A549 (cell line): ENCODE results near the gene MAD1L1. TPM values are rescaled to one million over a fixed set of nuclear protein-coding genes. Genes with fewer than 3 reads are reported as not detected.

ENCODE experiments used
- ATAC-seq, 2 experiments: fragments of 200-7000 bp in 1 of 2; fragments of >200 bp in 1 of 2; cut with Nextera tagmentation in 1 of 2; cut with Tn5 transposase in 1 of 2; 3 replicates each; pipeline versions ENCODE4 v1.8.0 to v1.9.1; 2018 to 2020; ENCODE audit warnings: mild to moderate bottlenecking in 1 of 2, moderate library complexity in 1 of 2
- CTCF ChIA-PET: fragments of 300-600 bp; sonication (Branson Sonifier 250); formaldehyde crosslinking; extraction: SDS; loops from one replicate; lab custom pipeline; 2021; ENCODE audit warnings: antibody characterized with exemption, inconsistent platforms; lab: Yijun Ruan, JAX
- POLR2A ChIA-PET: fragments of 350-600 bp; formaldehyde crosslinking; extraction: SDS; loops from one replicate; lab custom pipeline; 2021; ENCODE audit warnings: antibody characterized with exemption, inconsistent platforms; lab: Yijun Ruan, JAX
- DNase-seq, 2 experiments: peaks; one replicate each; pipeline versions ENCODE4 v3.0.0 to v3.0.0-alpha.2; 2011 to 2016; ENCODE audit warnings: low read depth in 1 of 2, low spot score in 1 of 2
- FAIRE-seq: peaks from 2 replicates; lab custom pipeline; 2011; peaks lifted over from hg19 to GRCh38; lab: Jason Lieb, UNC
- H3K27ac ChIP-seq, 2 experiments: fragments of >200 bp; sonication (Bioruptor Twin); formaldehyde crosslinking; 3 replicates each; pipeline ENCODE4 v1.5.1; 2016 to 2017
- H3K4me1 ChIP-seq: fragments of >200 bp; sonication (Bioruptor Twin); formaldehyde crosslinking; 3 replicates; pipeline ENCODE4 v1.6.1; 2016
- H3K4me2 ChIP-seq: fragments of >200 bp; sonication (Bioruptor Twin); formaldehyde crosslinking; 3 replicates; pipeline ENCODE4 v1.6.1; 2016
- H3K4me3 ChIP-seq: fragments of >200 bp; sonication (Bioruptor Twin); formaldehyde crosslinking; 3 replicates; pipeline ENCODE4 v1.5.1; 2016
- H3K9me3 ChIP-seq: fragments of >200 bp; sonication (Bioruptor Twin); formaldehyde crosslinking; 3 replicates; pipeline ENCODE4 v1.6.1; 2016
- BHLHE40 ChIP-seq: IDR thresholded peaks from 2 replicates; pipeline ENCODE4 v1.6.1; 2012; ENCODE audit warnings: low read depth, low read length, inconsistent platforms
- CBX2 ChIP-seq: fragments of 200-600 bp; sonication (generic); IDR thresholded peaks from 2 replicates; pipeline ENCODE4 v1.6.1; 2016; ENCODE audit warnings: low read depth, mild to moderate bottlenecking, borderline replicate concordance
- CHD2 ChIP-seq: fragments of 150-350 bp; IDR thresholded peaks from 2 replicates; pipeline ENCODE4 v1.6.1; 2014; ENCODE audit warnings: low read length; ENCODE audit not compliant: partially characterized antibody
- ESRRA ChIP-seq: fragments of 150-350 bp; IDR thresholded peaks from 2 replicates; pipeline ENCODE4 v1.6.1; 2014; ENCODE audit warnings: mild to moderate bottlenecking, low read length, borderline replicate concordance
- FOSL2 ChIP-seq, 2 experiments: fragments of 450-650 bp in 1 of 2; fragments of >200 bp in 1 of 2; sonication (Bioruptor Twin) in 1 of 2; formaldehyde crosslinking; IDR thresholded peaks; 2 replicates each; pipeline versions ENCODE4 v1.5.0 to v1.6.1; 2016 to 2020; ENCODE audit warnings: mild to moderate bottlenecking in 1 of 2, moderate library complexity in 1 of 2
- HOXA7 ChIP-seq: fragments of 250-450 bp; sonication (Bioruptor Pico); IDR thresholded peaks from 2 replicates; pipeline ENCODE4 v1.5.0; 2020; ENCODE audit warnings: mild to moderate bottlenecking, moderate library complexity
- HOXB5 ChIP-seq: fragments of 250-450 bp; sonication (Bioruptor Pico); IDR thresholded peaks from 2 replicates; pipeline ENCODE4 v1.5.0; 2020; ENCODE audit warnings: mild to moderate bottlenecking, moderate library complexity
- KDM1A ChIP-seq: fragments of 200-600 bp; sonication (generic); IDR thresholded peaks from 2 replicates; pipeline ENCODE4 v1.6.1; 2016; ENCODE audit warnings: low read depth, mild to moderate bottlenecking
- MAZ ChIP-seq: fragments of 150-350 bp; IDR thresholded peaks from 2 replicates; pipeline ENCODE4 v1.6.1; 2014; ENCODE audit warnings: antibody characterized with exemption, low read depth, low read length, borderline replicate concordance
- RFX5 ChIP-seq: fragments of 450-650 bp; IDR thresholded peaks from 2 replicates; pipeline ENCODE4 v1.7.1; 2014; ENCODE audit warnings: antibody characterized with exemption, mild to moderate bottlenecking, moderate library complexity
- ZFP36 ChIP-seq: fragments of 450-650 bp; IDR thresholded peaks from 2 replicates; pipeline ENCODE4 v1.6.1; 2014; ENCODE audit warnings: borderline replicate concordance; ENCODE audit not compliant: partially characterized antibody
- WGBS: methylation state at CpG from one replicate; pipeline ENCODE4 v1.1.6; 2017; ENCODE audit errors: missing lambda C conversion rate; 5-methylcytosine and 5-hydroxymethylcytosine counted together
- polyA plus RNA-seq, 4 experiments: library from polyadenylated mRNA; depleted of rRNA in 3 of 4; stranded (reverse); fragments of >200 nt; fragmentation: RNase III in 1 of 4; extraction: RNeasy Plus Mini Kit Qiagen cat#74134 plus additional on column Dnase treatment in 1 of 4; gene quantifications; 2 replicates in 3 of 4; 3 replicates in 1 of 4; pipeline ENCODE4 v1.2.3, GENCODE V29; 2011 to 2017
- TF ChIP-seq, protein P1 (sequence below): IDR thresholded peaks from 2 replicates; pipeline ENCODE4 v1.6.1; 2012; ENCODE audit warnings: low read depth, borderline replicate concordance
- TF ChIP-seq, protein P2 (sequence below): fragments of 150-350 bp; IDR thresholded peaks from 2 replicates; pipeline ENCODE4 v1.6.1; 2014; ENCODE audit warnings: low read depth, mild to moderate bottlenecking, low read length
- TF ChIP-seq, protein P3 (sequence below): fragments of 250-450 bp; sonication (Bioruptor Pico); IDR thresholded peaks from 2 replicates; pipeline ENCODE4 v1.5.0; 2021; ENCODE audit warnings: mild to moderate bottlenecking, moderate library complexity, borderline replicate concordance
- TF ChIP-seq, protein P4 (sequence below): IDR thresholded peaks from 2 replicates; pipeline ENCODE4 v1.6.1; 2012
- TF ChIP-seq, protein P5 (sequence below): fragments of >200 bp; sonication (Bioruptor Twin); formaldehyde crosslinking; IDR thresholded peaks from 3 replicates; pipeline ENCODE4 v1.6.1; 2016

The MAD1L1 gene
- polyA plus RNA-seq, 2 of the 4 experiments (the other 2 are of a cell fraction), result 13.6 to 16.6 TPM

DNA sequence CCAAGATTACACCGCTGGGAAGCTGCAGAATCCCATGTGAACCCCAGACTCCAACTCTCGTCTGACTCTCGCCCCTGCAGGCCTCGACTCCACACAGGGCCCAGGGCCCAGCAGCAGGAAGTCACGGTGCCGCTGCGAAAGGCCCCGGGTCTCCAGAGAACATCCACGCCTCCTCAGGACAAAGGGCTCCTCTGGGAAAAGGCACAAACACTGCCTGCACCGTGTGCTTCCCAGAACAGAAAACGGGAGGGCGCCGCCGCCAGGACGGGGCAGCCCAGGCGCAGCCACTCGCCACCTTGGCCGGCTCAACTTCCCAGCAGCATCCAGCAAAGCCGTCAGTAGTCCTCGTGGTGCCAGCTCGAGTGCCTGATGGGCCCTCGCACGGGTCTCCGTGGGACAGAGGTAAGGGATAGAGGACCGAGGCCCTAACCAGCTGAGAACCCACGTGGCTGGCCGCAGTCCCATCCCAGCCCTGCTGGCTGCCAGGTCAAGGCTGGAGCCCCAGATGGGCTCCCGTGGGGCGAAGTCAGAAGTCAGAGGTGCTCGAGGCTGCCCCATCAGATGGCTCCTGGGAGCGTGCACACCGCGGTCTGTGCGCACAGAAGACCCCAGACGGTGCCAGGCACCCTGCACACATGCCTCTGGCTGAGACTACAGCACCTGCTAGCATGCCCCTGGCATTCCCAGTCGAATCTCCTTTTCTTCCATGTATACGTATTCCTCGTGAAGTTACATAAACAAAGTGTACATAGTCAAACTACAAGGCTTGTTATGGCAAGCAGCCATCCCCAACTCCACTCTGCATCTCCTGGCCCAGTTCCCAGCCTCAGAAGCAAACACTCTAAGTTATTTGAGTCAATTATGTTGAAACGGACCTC lies 60.2 kb downstream of the MAD1L1 start:
- ChIA-PET CTCF (interaction anchor here (1.6 kb wide), 1 partner anchor 68 kb away, joined by 7 read pairs; no protein-coding TSS in a partner anchor), POLR2A (no interaction called here)
- TF ChIP-seq ZFP36 (no peak), FOSL2 (IDR thresholded peaks at IDR 0.05) (no peak), FOSL2 (CRISPR knock-in tag; IDR thresholded peaks at IDR 0.05) (no peak), ESRRA (no peak), CHD2 (no peak), CBX2 (no peak), MAZ (no peak)
- TF ChIP-seq, protein P1, sequence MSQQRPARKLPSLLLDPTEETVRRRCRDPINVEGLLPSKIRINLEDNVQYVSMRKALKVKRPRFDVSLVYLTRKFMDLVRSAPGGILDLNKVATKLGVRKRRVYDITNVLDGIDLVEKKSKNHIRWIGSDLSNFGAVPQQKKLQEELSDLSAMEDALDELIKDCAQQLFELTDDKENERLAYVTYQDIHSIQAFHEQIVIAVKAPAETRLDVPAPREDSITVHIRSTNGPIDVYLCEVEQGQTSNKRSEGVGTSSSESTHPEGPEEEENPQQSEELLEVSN, result no peak
- peak overlapping the region; percentile 30; the same call in 1 of the 3 replicates for H3K4me2 ChIP-seq
- 86% methylated on average over 36 of the region's 39 CpGs for WGBS
- DNase-seq (peak in 1 of 2 experiments; percentile 52), FAIRE-seq (no peak), ATAC-seq (peak; percentile 38 to 60; a peak in 4 of 6 replicates)
- no peaks in the 10 kb centered on the region for H3K9me3 ChIP-seq
- H3K27ac ChIP-seq, result no peak overlapping the region
- peaks cover 23% of the 10 kb centered on the region for H3K4me1 ChIP-seq
- no peak overlapping the region for H3K4me3 ChIP-seq

DNA sequence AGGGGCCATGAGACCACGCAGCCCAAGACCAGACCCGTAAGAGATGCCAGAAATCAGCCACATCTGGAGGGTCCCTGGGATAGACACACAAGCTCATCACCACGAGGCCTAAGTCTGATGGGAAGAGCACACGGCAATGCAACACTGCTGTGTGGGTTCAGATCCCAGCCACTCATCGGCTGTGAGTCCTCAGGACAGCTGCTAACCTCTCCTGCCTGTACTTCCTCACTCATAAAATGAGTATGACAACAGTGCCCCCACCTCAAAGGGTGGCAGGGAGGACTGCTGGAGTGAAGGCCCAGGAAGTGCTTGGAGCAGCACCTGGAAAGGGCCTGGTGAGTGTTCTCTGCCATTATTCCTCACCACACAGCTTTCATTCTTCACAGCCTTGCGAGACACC lies 60.9 kb downstream of the MAD1L1 start:
- WGBS, result 96% methylated on average over 6 of the region's 6 CpGs
- ATAC-seq (no peak), DNase-seq (no peak), FAIRE-seq (no peak)
- H3K4me3 ChIP-seq, result no peak overlapping the region
- POLR2A ChIA-PET, result no interaction called here
- no peaks in the 10 kb centered on the region for H3K9me3 ChIP-seq
- H3K27ac ChIP-seq, result no peak overlapping the region
- peaks cover 23% of the 10 kb centered on the region for H3K4me1 ChIP-seq
- TF ChIP-seq RFX5, result no peak
- no peak for TF ChIP-seq HOXB5 (CRISPR knock-in tag)
- TF ChIP-seq, protein P2, sequence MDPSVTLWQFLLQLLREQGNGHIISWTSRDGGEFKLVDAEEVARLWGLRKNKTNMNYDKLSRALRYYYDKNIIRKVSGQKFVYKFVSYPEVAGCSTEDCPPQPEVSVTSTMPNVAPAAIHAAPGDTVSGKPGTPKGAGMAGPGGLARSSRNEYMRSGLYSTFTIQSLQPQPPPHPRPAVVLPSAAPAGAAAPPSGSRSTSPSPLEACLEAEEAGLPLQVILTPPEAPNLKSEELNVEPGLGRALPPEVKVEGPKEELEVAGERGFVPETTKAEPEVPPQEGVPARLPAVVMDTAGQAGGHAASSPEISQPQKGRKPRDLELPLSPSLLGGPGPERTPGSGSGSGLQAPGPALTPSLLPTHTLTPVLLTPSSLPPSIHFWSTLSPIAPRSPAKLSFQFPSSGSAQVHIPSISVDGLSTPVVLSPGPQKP, result no peak
- TF ChIP-seq, protein P3, sequence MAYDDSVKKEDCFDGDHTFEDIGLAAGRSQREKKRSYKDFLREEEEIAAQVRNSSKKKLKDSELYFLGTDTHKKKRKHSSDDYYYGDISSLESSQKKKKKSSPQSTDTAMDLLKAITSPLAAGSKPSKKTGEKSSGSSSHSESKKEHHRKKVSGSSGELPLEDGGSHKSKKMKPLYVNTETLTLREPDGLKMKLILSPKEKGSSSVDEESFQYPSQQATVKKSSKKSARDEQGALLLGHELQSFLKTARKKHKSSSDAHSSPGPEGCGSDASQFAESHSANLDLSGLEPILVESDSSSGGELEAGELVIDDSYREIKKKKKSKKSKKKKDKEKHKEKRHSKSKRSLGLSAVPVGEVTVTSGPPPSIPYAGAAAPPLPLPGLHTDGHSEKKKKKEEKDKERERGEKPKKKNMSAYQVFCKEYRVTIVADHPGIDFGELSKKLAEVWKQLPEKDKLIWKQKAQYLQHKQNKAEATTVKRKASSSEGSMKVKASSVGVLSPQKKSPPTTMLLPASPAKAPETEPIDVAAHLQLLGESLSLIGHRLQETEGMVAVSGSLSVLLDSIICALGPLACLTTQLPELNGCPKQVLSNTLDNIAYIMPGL (CRISPR knock-in tag), result no peak
- no peak for TF ChIP-seq BHLHE40
- TF ChIP-seq, protein P4, sequence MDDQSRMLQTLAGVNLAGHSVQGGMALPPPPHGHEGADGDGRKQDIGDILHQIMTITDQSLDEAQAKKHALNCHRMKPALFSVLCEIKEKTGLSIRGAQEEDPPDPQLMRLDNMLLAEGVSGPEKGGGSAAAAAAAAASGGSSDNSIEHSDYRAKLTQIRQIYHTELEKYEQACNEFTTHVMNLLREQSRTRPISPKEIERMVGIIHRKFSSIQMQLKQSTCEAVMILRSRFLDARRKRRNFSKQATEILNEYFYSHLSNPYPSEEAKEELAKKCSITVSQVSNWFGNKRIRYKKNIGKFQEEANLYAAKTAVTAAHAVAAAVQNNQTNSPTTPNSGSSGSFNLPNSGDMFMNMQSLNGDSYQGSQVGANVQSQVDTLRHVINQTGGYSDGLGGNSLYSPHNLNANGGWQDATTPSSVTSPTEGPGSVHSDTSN, result no peak
- TF ChIP-seq HOXA7 (CRISPR knock-in tag), result no peak
- TF ChIP-seq, protein P5, sequence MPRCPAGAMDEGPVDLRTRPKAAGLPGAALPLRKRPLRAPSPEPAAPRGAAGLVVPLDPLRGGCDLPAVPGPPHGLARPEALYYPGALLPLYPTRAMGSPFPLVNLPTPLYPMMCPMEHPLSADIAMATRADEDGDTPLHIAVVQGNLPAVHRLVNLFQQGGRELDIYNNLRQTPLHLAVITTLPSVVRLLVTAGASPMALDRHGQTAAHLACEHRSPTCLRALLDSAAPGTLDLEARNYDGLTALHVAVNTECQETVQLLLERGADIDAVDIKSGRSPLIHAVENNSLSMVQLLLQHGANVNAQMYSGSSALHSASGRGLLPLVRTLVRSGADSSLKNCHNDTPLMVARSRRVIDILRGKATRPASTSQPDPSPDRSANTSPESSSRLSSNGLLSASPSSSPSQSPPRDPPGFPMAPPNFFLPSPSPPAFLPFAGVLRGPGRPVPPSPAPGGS, result no peak
- TF ChIP-seq KDM1A, result no peak
- no peak overlapping the region for H3K4me2 ChIP-seq
- CTCF ChIA-PET, result interaction anchor here (1.6 kb wide), 1 partner anchor 68 kb away, joined by 7 read pairs; no protein-coding TSS in a partner anchor
